ENCODE results near the gene C4orf50. TPM values are rescaled to one million over a fixed set of nuclear protein-coding genes. Genes with fewer than 3 reads are reported as not detected.

The C4orf50 gene
- total and polyA plus RNA-seq, 4 donors: under 0.01 to 0.17 TPM; not detected in 2

DNA sequence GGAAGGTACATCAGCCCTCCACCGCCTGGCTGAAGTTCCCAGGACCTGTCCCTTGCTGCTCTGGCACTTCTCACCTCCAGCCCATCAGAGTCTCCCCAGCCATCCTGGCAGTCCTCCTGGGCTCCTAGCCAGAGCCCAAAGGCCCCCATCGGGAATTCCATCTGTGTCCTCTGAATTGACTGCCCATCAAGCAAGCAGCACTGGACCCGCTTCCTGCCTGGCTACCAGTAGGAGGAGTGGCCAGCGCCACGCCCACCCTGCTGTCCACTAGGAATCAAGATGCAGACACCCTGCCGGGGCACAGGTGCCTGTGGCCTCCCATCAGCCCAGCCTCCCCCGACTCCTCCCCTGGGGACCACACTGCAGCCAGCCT lies 47.2 kb downstream of the C4orf50 start:
- whole genome bisulfite sequencing: 60% methylated on average over 7 of the region's 7 CpGs
- Histone ChIP-seq H3K27me3 (ENCODE audit: control insufficient read depth in 4 of 4, insufficient read depth in 4 of 4, low read length in 3 of 4) (peaks cover 0 to 8% (median 1%) of the 10 kb centered on the region in 4 donors), H3K4me1 (ENCODE audit: control insufficient read depth in 4 of 4, insufficient read depth in 4 of 4, low read length in 3 of 4) (no peaks in the 10 kb centered on the region), H3K27ac (ENCODE audit: low read depth in 1 of 2, low read length in 2 of 2) (no peak overlapping the region), H3K9me3 (ENCODE audit: control insufficient read depth in 4 of 4, low read length in 3 of 4) (no peaks in the 10 kb centered on the region), H3K4me3 (ENCODE audit: low read depth in 1 of 3, low read length in 3 of 3) (no peak overlapping the region), H3K9ac (ENCODE audit: low read depth in 1 of 2, low read length in 2 of 2) (no peak overlapping the region), H3K36me3 (ENCODE audit: control insufficient read depth in 4 of 4, insufficient read depth in 3 of 4, low read depth in 1 of 4, low read length in 3 of 4) (no peaks in the 10 kb centered on the region)
- DNase-seq (ENCODE audit: low spot score): no peak
- no peak for TF ChIP-seq JUND (IDR thresholded peaks at IDR 0.05)
- TF ChIP-seq SP1 (IDR thresholded peaks at IDR 0.05): no peak
- no peak for TF ChIP-seq RAD21 (IDR thresholded peaks at IDR 0.05)
- TF ChIP-seq GABPA (IDR thresholded peaks at IDR 0.05 in 1 of 2, conservative IDR thresholded peaks at IDR 0.05 in 1 of 2): no peak
- no peak for TF ChIP-seq HNF4G (IDR thresholded peaks at IDR 0.05)
- no peak for TF ChIP-seq HNF4A (conservative IDR thresholded peaks at IDR 0.05)
- no peak for TF ChIP-seq YY1 (IDR thresholded peaks at IDR 0.05)
- no peak for TF ChIP-seq TAF1 (conservative IDR thresholded peaks at IDR 0.05)

DNA sequence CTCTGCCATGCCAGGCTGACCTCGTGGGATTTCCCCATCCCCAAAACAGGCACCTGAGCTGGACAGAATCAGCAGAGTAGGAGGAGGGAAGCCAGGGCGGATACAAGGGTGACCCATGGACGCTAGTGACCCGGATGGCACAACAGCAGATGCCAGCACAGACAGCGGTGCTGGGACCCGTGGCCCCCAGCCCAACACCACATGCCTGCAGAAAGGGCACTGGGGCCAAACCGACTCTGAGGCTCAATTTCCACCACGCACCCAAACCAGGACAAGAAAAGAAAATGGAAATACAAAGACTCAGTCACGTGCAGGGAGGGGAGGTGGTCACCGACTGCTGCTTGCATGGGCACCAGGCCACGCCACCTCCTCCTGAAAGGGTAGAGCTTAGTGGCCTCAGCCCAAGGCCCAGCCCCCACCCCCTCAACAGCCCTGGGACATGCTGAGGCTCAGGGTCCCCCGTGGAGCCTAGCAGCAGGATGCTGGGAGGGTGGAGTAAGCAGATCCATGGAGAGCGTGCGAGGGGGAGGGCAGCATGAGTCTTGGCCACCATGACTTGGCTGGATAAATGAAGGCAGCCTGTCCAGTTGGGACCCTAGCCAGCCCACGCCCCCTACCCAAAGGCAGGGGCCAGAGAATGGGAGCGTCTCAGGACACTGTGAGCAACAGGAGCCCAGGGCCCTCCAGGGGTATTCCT lies 47.7 kb downstream of the C4orf50 start:
- WGBS: 74% methylated on average over 16 of the region's 16 CpGs
- no peaks in the 10 kb centered on the region for H3K9me3 ChIP-seq (ENCODE audit: control insufficient read depth in 4 of 4, low read length in 3 of 4)
- H3K4me3 ChIP-seq (ENCODE audit: low read depth in 1 of 3, low read length in 3 of 3): no peak overlapping the region
- H3K36me3 ChIP-seq (ENCODE audit: control insufficient read depth in 4 of 4, insufficient read depth in 3 of 4, low read depth in 1 of 4, low read length in 3 of 4): no peaks in the 10 kb centered on the region
- TF ChIP-seq EGR1 (IDR thresholded peaks at IDR 0.05; ENCODE audit: low read depth in 2 of 2) (no peak), GABPA (IDR thresholded peaks at IDR 0.05 in 1 of 2, conservative IDR thresholded peaks at IDR 0.05 in 1 of 2) (no peak), RXRA (IDR thresholded peaks at IDR 0.05) (no peak), RAD21 (IDR thresholded peaks at IDR 0.05) (no peak), FOXA2 (IDR thresholded peaks at IDR 0.05) (no peak), SP1 (IDR thresholded peaks at IDR 0.05) (no peak), FOXA1 (IDR thresholded peaks at IDR 0.05) (no peak)
- TF ChIP-seq, protein P1, sequence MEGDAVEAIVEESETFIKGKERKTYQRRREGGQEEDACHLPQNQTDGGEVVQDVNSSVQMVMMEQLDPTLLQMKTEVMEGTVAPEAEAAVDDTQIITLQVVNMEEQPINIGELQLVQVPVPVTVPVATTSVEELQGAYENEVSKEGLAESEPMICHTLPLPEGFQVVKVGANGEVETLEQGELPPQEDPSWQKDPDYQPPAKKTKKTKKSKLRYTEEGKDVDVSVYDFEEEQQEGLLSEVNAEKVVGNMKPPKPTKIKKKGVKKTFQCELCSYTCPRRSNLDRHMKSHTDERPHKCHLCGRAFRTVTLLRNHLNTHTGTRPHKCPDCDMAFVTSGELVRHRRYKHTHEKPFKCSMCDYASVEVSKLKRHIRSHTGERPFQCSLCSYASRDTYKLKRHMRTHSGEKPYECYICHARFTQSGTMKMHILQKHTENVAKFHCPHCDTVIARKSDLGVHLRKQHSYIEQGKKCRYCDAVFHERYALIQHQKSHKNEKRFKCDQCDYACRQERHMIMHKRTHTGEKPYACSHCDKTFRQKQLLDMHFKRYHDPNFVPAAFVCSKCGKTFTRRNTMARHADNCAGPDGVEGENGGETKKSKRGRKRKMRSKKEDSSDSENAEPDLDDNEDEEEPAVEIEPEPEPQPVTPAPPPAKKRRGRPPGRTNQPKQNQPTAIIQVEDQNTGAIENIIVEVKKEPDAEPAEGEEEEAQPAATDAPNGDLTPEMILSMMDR (IDR thresholded peaks at IDR 0.05; ENCODE audit: low read depth, low read length, missing input control): no peak
- TF ChIP-seq, protein P2, sequence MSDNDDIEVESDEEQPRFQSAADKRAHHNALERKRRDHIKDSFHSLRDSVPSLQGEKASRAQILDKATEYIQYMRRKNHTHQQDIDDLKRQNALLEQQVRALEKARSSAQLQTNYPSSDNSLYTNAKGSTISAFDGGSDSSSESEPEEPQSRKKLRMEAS (IDR thresholded peaks at IDR 0.05): no peak
- TF ChIP-seq, protein P3, sequence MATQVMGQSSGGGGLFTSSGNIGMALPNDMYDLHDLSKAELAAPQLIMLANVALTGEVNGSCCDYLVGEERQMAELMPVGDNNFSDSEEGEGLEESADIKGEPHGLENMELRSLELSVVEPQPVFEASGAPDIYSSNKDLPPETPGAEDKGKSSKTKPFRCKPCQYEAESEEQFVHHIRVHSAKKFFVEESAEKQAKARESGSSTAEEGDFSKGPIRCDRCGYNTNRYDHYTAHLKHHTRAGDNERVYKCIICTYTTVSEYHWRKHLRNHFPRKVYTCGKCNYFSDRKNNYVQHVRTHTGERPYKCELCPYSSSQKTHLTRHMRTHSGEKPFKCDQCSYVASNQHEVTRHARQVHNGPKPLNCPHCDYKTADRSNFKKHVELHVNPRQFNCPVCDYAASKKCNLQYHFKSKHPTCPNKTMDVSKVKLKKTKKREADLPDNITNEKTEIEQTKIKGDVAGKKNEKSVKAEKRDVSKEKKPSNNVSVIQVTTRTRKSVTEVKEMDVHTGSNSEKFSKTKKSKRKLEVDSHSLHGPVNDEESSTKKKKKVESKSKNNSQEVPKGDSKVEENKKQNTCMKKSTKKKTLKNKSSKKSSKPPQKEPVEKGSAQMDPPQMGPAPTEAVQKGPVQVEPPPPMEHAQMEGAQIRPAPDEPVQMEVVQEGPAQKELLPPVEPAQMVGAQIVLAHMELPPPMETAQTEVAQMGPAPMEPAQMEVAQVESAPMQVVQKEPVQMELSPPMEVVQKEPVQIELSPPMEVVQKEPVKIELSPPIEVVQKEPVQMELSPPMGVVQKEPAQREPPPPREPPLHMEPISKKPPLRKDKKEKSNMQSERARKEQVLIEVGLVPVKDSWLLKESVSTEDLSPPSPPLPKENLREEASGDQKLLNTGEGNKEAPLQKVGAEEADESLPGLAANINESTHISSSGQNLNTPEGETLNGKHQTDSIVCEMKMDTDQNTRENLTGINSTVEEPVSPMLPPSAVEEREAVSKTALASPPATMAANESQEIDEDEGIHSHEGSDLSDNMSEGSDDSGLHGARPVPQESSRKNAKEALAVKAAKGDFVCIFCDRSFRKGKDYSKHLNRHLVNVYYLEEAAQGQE (IDR thresholded peaks at IDR 0.05): no peak
- TF ChIP-seq, protein P4, sequence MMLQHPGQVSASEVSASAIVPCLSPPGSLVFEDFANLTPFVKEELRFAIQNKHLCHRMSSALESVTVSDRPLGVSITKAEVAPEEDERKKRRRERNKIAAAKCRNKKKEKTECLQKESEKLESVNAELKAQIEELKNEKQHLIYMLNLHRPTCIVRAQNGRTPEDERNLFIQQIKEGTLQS (IDR thresholded peaks at IDR 0.05): no peak
- H3K27ac ChIP-seq (ENCODE audit: low read depth in 1 of 2, low read length in 2 of 2): no peak overlapping the region
- no peak for DNase-seq (ENCODE audit: low spot score)
- H3K27me3 ChIP-seq (ENCODE audit: control insufficient read depth in 4 of 4, insufficient read depth in 4 of 4, low read length in 3 of 4): peaks cover 0 to 8% (median 1%) of the 10 kb centered on the region in 4 donors
- no peak overlapping the region for H3K9ac ChIP-seq (ENCODE audit: low read depth in 1 of 2, low read length in 2 of 2)
- no peaks in the 10 kb centered on the region for H3K4me1 ChIP-seq (ENCODE audit: control insufficient read depth in 4 of 4, insufficient read depth in 4 of 4, low read length in 3 of 4)
